PC-3 (cell line): ENCODE data around the gene MLYCD.

Source experiments
- CTCF ChIP-seq: fragments of 300-600 bp; sonication (generic); conservative IDR thresholded peaks from 2 replicates; pipeline ENCODE4 v1.5.1; 2017; ENCODE audit warnings: antibody characterized with exemption, low read depth, mild to moderate bottlenecking, low read length
- EZH2 ChIP-seq: fragments of 300-600 bp; sonication (generic); IDR thresholded peaks from one replicate; pipeline ENCODE4 v1.6.1; 2017; ENCODE audit warnings: antibody characterized with exemption, mild to moderate bottlenecking, low read length; ENCODE audit not compliant: unreplicated experiment
- EZH2phosphoT487 ChIP-seq: fragments of 300-600 bp; sonication (generic); IDR thresholded peaks from 2 replicates; pipeline ENCODE4 v1.6.1; 2018; ENCODE audit warnings: mild to moderate bottlenecking, antibody characterized with exemption, low read length, borderline replicate concordance

DNA sequence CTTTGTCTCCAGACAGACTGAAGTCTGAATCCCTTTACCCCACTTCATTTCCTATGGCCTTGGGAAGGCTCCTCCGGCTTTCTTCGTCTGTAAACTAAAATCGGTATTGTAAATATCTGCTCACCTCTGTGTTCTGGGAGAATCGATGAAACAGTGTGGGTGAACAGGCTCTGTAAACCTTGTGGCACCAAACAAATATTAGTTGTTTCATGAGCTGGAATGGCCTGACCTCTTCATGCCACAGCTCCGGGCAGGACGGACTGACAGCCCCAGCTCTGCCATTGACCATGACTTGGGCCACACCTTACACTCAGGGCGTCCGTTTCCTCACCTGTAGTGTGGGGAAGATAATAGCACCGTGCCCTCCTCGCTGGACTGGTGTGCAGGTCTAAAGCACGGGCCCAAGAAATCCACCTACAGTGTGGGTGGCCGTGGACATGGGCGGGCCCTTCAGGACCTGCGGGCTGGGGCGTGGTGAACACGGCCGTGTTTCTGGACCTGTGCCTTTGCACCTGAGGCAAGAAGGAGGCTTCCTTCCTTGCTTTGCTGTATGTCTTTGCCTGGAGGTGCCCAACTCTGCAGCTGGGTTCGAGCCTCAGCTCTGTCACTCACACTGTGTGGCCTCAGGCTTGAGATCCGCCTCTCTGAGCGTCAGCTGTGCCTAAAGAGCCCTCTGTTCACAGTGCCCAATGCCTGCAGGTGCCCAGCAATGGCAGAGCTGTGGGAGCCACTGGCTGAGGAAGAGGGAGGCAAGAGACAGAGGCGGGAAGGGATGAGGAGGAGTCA is 48.1 kb downstream of the MLYCD start:
- no peak for TF ChIP-seq CTCF
- no peak for TF ChIP-seq EZH2
- no peak for TF ChIP-seq EZH2phosphoT487
